Fibroblast of the aortic adventitia (primary cell): ENCODE data around the gene TMEM255B. TPM values are rescaled to one million over a fixed set of nuclear protein-coding genes. Genes with fewer than 3 reads are reported as not detected.

ENCODE experiments used
- DNase-seq: peaks from one replicate; pipeline ENCODE4 v3.0.0-alpha.2; 2010; ENCODE audit warnings: low read depth
- H3K4me3 ChIP-seq: 2 replicates; pipeline ENCODE4 v1.5.1; 2011; ENCODE audit warnings: low read depth, mild to moderate bottlenecking, control low read depth, low read length, moderate library complexity
- CTCF ChIP-seq: IDR thresholded peaks from 2 replicates; pipeline ENCODE4 v1.5.1; 2011; ENCODE audit warnings: mild to moderate bottlenecking, low read length, control low read depth, inconsistent platforms; ENCODE audit not compliant: insufficient read depth
- total RNA-seq: library from RNA; depleted of rRNA; stranded (reverse); fragments of >200 nt; gene quantifications from 2 replicates; pipeline ENCODE4 v1.2.3, GENCODE V29; 2012; ENCODE audit warnings: low replicate concordance

Gene TMEM255B
- total RNA-seq, 1 donor = not detected

- no peak overlapping the region for H3K4me3 ChIP-seq
- no peak for DNase-seq
- no peak for TF ChIP-seq CTCF
These were observed 32.2 kb downstream of the TMEM255B start for GRCh38 chr13:113791226-113791625.

- H3K4me3 ChIP-seq = no peak overlapping the region
- no peak for DNase-seq
- no peak for TF ChIP-seq CTCF
These were observed 32.7 kb downstream of the TMEM255B start for GRCh38 chr13:113791761-113792160.

- no peak for TF ChIP-seq CTCF
- DNase-seq = no peak
- no peak overlapping the region for H3K4me3 ChIP-seq
These were observed 33.3 kb downstream of the TMEM255B start for GRCh38 chr13:113792236-113792770.

GRCh38 chr13:113792886-113793717 lies 34.1 kb downstream of the TMEM255B start:
- no peak for DNase-seq
- no peak for TF ChIP-seq CTCF
- no peak overlapping the region for H3K4me3 ChIP-seq

GRCh38 chr13:113793718-113794085 lies 34.7 kb downstream of the TMEM255B start:
- H3K4me3 ChIP-seq = no peak overlapping the region
- DNase-seq = no peak
- TF ChIP-seq CTCF = no peak

GRCh38 chr13:113794086-113794485 lies 35.1 kb downstream of the TMEM255B start:
- no peak for DNase-seq
- no peak overlapping the region for H3K4me3 ChIP-seq
- TF ChIP-seq CTCF = no peak
